Epithelial cell of esophagus (primary cell): Measurements from ENCODE around the gene ELK3.

Experiments
- DNase-seq: peaks from one replicate; pipeline ENCODE4 v3.0.0; 2010; ENCODE audit warnings: low read depth
- H3K4me3 ChIP-seq: 2 replicates; pipeline ENCODE4 v1.5.1; 2011; ENCODE audit warnings: mild to moderate bottlenecking, low read length, control low read depth
- CTCF ChIP-seq: IDR thresholded peaks from 2 replicates; pipeline ENCODE4 v1.5.1; 2011; ENCODE audit warnings: low read depth, mild to moderate bottlenecking, low read length, control low read depth, inconsistent platforms; ENCODE audit not compliant: insufficient read depth; ENCODE audit errors: missing control alignments

The ELK3 gene

GRCh38 chr12:96237465-96238077, 43.4 kb downstream of the ELK3 start:
- DNase-seq = peak; percentile 81
- no peak for TF ChIP-seq CTCF
- no peak overlapping the region for H3K4me3 ChIP-seq

- no peak for TF ChIP-seq CTCF
- H3K4me3 ChIP-seq = no peak overlapping the region
- no peak for DNase-seq
These were observed 44.3 kb downstream of the ELK3 start for GRCh38 chr12:96238336-96239047.

GRCh38 chr12:96239711-96240635, 45.8 kb downstream of the ELK3 start:
- H3K4me3 ChIP-seq = no peak overlapping the region
- no peak for DNase-seq
- TF ChIP-seq CTCF = no peak

GRCh38 chr12:96240656-96241055, 46.5 kb downstream of the ELK3 start:
- no peak for TF ChIP-seq CTCF
- H3K4me3 ChIP-seq = no peak overlapping the region
- DNase-seq = no peak

- no peak for TF ChIP-seq CTCF
- no peak for DNase-seq
- no peak overlapping the region for H3K4me3 ChIP-seq
These were observed 47.3 kb downstream of the ELK3 start for GRCh38 chr12:96241431-96241830.

- no peak for DNase-seq
- no peak for TF ChIP-seq CTCF
- no peak overlapping the region for H3K4me3 ChIP-seq
These were observed 47.7 kb downstream of the ELK3 start for GRCh38 chr12:96241846-96242256.
